Nephron progenitor cell (in vitro differentiated cells): ENCODE data around the gene RAB31.

ENCODE experiments used
- DNase-seq: peaks from one replicate; pipeline ENCODE4 v3.0.0; 2021
- H3K27ac Mint-ChIP-seq: 2 replicates; pipeline ENCODE4 v1.8.0; 2021; ENCODE audit warnings: mild to moderate bottlenecking, moderate library complexity, mixed read lengths
- H3K27me3 Mint-ChIP-seq: 2 replicates; pipeline ENCODE4 v1.8.0; 2021; ENCODE audit warnings: mild to moderate bottlenecking, low read depth, mixed read lengths; ENCODE audit not compliant: poor library complexity
- H3K36me3 Mint-ChIP-seq: 2 replicates; pipeline ENCODE4 v1.8.0; 2021; ENCODE audit warnings: low read depth, mixed read lengths
- H3K4me1 Mint-ChIP-seq: 2 replicates; pipeline ENCODE4 v1.8.0; 2021; ENCODE audit warnings: mixed read lengths
- H3K4me3 Mint-ChIP-seq: 2 replicates; pipeline ENCODE4 v1.8.0; 2021; ENCODE audit warnings: mild to moderate bottlenecking, moderate library complexity, mixed read lengths
- H3K9me3 Mint-ChIP-seq: 2 replicates; pipeline ENCODE4 v1.8.0; 2021; ENCODE audit warnings: mild to moderate bottlenecking, moderate library complexity, mixed read lengths
- CTCF ChIP-seq: fragments of 200-600 bp; sonication (generic); IDR thresholded peaks from 2 replicates; pipeline ENCODE4 v1.5.0; 2021; ENCODE audit warnings: antibody characterized with exemption

The RAB31 gene

GRCh38 chr18:9858642-9859041, 150.5 kb downstream of the RAB31 start:
- no peak overlapping the region for H3K4me3 Mint-ChIP-seq
- H3K9me3 Mint-ChIP-seq = no peaks in the 10 kb centered on the region
- H3K27ac Mint-ChIP-seq = no peak overlapping the region
- H3K4me1 Mint-ChIP-seq = peaks cover 26% of the 10 kb centered on the region
- H3K36me3 Mint-ChIP-seq = peaks cover 4% of the 10 kb centered on the region
- no peaks in the 10 kb centered on the region for H3K27me3 Mint-ChIP-seq
- DNase-seq = no peak
- TF ChIP-seq CTCF = no peak

- Mint-ChIP-seq H3K4me3 (no peak overlapping the region), H3K9me3 (no peaks in the 10 kb centered on the region), H3K27ac (no peak overlapping the region), H3K36me3 (peaks cover 4% of the 10 kb centered on the region), H3K27me3 (no peaks in the 10 kb centered on the region), H3K4me1 (peaks cover 26% of the 10 kb centered on the region)
- no peak for TF ChIP-seq CTCF
- DNase-seq = no peak
Measured at GRCh38 chr18:9859232-9859631, 151.1 kb downstream of the RAB31 start.

GRCh38 chr18:9860682-9861081, 152.6 kb downstream of the RAB31 start:
- no peak for DNase-seq
- Mint-ChIP-seq H3K9me3 (peaks cover 10% of the 10 kb centered on the region), H3K27ac (no peak overlapping the region), H3K4me3 (no peak overlapping the region), H3K27me3 (peaks cover 3% of the 10 kb centered on the region), H3K4me1 (peaks cover 21% of the 10 kb centered on the region), H3K36me3 (peaks cover 9% of the 10 kb centered on the region)
- no peak for TF ChIP-seq CTCF

GRCh38 chr18:9861157-9861556, 153.1 kb downstream of the RAB31 start:
- no peak for DNase-seq
- Mint-ChIP-seq H3K27ac (no peak overlapping the region), H3K9me3 (peaks cover 15% of the 10 kb centered on the region), H3K4me3 (no peak overlapping the region), H3K36me3 (peaks cover 14% of the 10 kb centered on the region), H3K4me1 (peaks cover 17% of the 10 kb centered on the region), H3K27me3 (peaks cover 3% of the 10 kb centered on the region)
- TF ChIP-seq CTCF = no peak

- peaks cover 3% of the 10 kb centered on the region for H3K27me3 Mint-ChIP-seq
- H3K9me3 Mint-ChIP-seq = peaks cover 22% of the 10 kb centered on the region
- DNase-seq = no peak
- peaks cover 10% of the 10 kb centered on the region for H3K4me1 Mint-ChIP-seq
- H3K27ac Mint-ChIP-seq = no peak overlapping the region
- TF ChIP-seq CTCF = no peak
- H3K36me3 Mint-ChIP-seq = peaks cover 16% of the 10 kb centered on the region
- no peak overlapping the region for H3K4me3 Mint-ChIP-seq
Measured at GRCh38 chr18:9861933-9862332, 153.8 kb downstream of the RAB31 start.

- no peak for TF ChIP-seq CTCF
- Mint-ChIP-seq H3K4me1 (peaks cover 5% of the 10 kb centered on the region), H3K4me3 (no peak overlapping the region), H3K36me3 (peaks cover 16% of the 10 kb centered on the region), H3K27me3 (peaks cover 3% of the 10 kb centered on the region), H3K9me3 (peaks cover 25% of the 10 kb centered on the region), H3K27ac (no peak overlapping the region)
- DNase-seq = no peak
Measured at GRCh38 chr18:9862686-9863085, 154.6 kb downstream of the RAB31 start.
